K562 (cell line): ENCODE results near the gene EMID1. TPM values are rescaled to one million over a fixed set of nuclear protein-coding genes. Genes with fewer than 3 reads are reported as not detected.

ENCODE experiments used
- ADNP ChIP-seq: fragments of 200-800 bp; sonication (Bioruptor generic); IDR thresholded peaks from 2 replicates; pipeline ENCODE4 v1.6.1; 2016; ENCODE audit warnings: missing genetic modification characterization, missing compliant biosample characterization
- CREB1 ChIP-seq, 2 experiments: sonication (generic) in 1 of 2; formaldehyde crosslinking in 1 of 2; IDR thresholded peaks; 2 replicates each; pipeline versions ENCODE4 v1.6.1 to v1.8.0; 2012 to 2022; ENCODE audit warnings: inconsistent platforms in 1 of 2, mild to moderate bottlenecking in 1 of 2, missing genetic modification reagents in 1 of 2, moderate library complexity in 1 of 2
- EP300 ChIP-seq: IDR thresholded peaks from 2 replicates; pipeline ENCODE4 v1.6.1; 2012; ENCODE audit warnings: low read length, improper control_type of control experiment
- HDAC2 ChIP-seq: fragments of 450-650 bp; IDR thresholded peaks from 2 replicates; pipeline ENCODE4 v1.6.1; 2016; ENCODE audit warnings: mild to moderate bottlenecking
- KDM1A ChIP-seq, 2 experiments: fragments of 450-650 bp; IDR thresholded peaks; 2 replicates each; pipeline ENCODE4 v1.6.1; 2016; ENCODE audit warnings: mild to moderate bottlenecking in 2 of 2
- KLF13 ChIP-seq: fragments of 450-650 bp; IDR thresholded peaks from 2 replicates; pipeline ENCODE4 v1.6.1; 2016; ENCODE audit warnings: missing genetic modification characterization, low read depth, mild to moderate bottlenecking, missing compliant biosample characterization, moderate library complexity, borderline replicate concordance
- MAFK ChIP-seq: IDR thresholded peaks from 2 replicates; pipeline ENCODE4 v1.6.1; 2011; ENCODE audit warnings: low read length, improper control_type of control experiment
- MXI1 ChIP-seq: IDR thresholded peaks from 2 replicates; pipeline ENCODE4 v1.6.1; 2011; ENCODE audit warnings: low read depth, mild to moderate bottlenecking, improper control_type of control experiment, low read length
- NCOA4 ChIP-seq: fragments of 450-650 bp; IDR thresholded peaks from 2 replicates; pipeline ENCODE4 v1.6.1; 2018; ENCODE audit warnings: mild to moderate bottlenecking; ENCODE audit not compliant: partially characterized antibody
- NFRKB ChIP-seq: fragments of 450-650 bp; IDR thresholded peaks from 2 replicates; pipeline ENCODE4 v1.6.1; 2016; ENCODE audit warnings: low read depth
- NR0B1 ChIP-seq: fragments of 450-650 bp; IDR thresholded peaks from one replicate; pipeline ENCODE4 v1.6.1; 2018; ENCODE audit warnings: mild to moderate bottlenecking, moderate library complexity; ENCODE audit not compliant: partially characterized antibody
- NR1H2 ChIP-seq: sonication (generic); formaldehyde crosslinking; IDR thresholded peaks from 2 replicates; pipeline ENCODE4 v1.4.0; 2020; ENCODE audit warnings: mild to moderate bottlenecking, missing genetic modification reagents
- OTX1 ChIP-seq: fragments of 450-650 bp; formaldehyde crosslinking; IDR thresholded peaks from 2 replicates; pipeline ENCODE4 v1.4.0; 2022; ENCODE audit warnings: mild to moderate bottlenecking
- PHF20 ChIP-seq: fragments of 450-650 bp; IDR thresholded peaks from 2 replicates; pipeline ENCODE4 v1.6.1; 2018; ENCODE audit not compliant: partially characterized antibody
- PTBP1 ChIP-seq: fragments of 200-400 bp; formaldehyde crosslinking; IDR thresholded peaks from 2 replicates; pipeline ENCODE4 v1.6.1; 2017; ENCODE audit warnings: low read depth, low read length
- RBM25 ChIP-seq: fragments of 200-400 bp; formaldehyde crosslinking; IDR thresholded peaks from 2 replicates; pipeline ENCODE4 v1.6.1; 2018; ENCODE audit warnings: low read length, low read depth, moderate library complexity; ENCODE audit not compliant: severe bottlenecking
- RFX1 ChIP-seq: fragments of 450-650 bp; IDR thresholded peaks from 2 replicates; pipeline ENCODE4 v1.6.1; 2016; ENCODE audit warnings: mild to moderate bottlenecking, moderate library complexity
- SAFB ChIP-seq: fragments of 200-400 bp; formaldehyde crosslinking; IDR thresholded peaks from 2 replicates; pipeline ENCODE4 v1.6.1; 2017; ENCODE audit warnings: low read depth, low read length, borderline replicate concordance
- STAG1 ChIP-seq: sonication (generic); formaldehyde crosslinking; IDR thresholded peaks from 2 replicates; pipeline ENCODE4 v1.5.0; 2020; ENCODE audit warnings: missing genetic modification reagents, borderline replicate concordance
- TCF3 ChIP-seq: sonication (generic); formaldehyde crosslinking; IDR thresholded peaks from 2 replicates; pipeline ENCODE4 v1.4.0; 2020; ENCODE audit warnings: mild to moderate bottlenecking, missing genetic modification reagents
- ZBTB2 ChIP-seq: fragments of 450-650 bp; IDR thresholded peaks from 2 replicates; pipeline ENCODE4 v1.6.1; 2016; ENCODE audit warnings: antibody characterized with exemption
- ZNF174 ChIP-seq: fragments of 250-450 bp; sonication (Bioruptor Pico); IDR thresholded peaks from 2 replicates; pipeline ENCODE4 v1.4.0; 2020; ENCODE audit warnings: mild to moderate bottlenecking
- ZNF197 ChIP-seq: fragments of 200-800 bp; sonication (Bioruptor generic); IDR thresholded peaks from 2 replicates; pipeline ENCODE4 v1.6.1; 2016; ENCODE audit warnings: low read depth, missing genetic modification characterization, missing compliant biosample characterization
- ZNF57 ChIP-seq: fragments of 450-650 bp; formaldehyde crosslinking; IDR thresholded peaks from 2 replicates; pipeline ENCODE4 v1.4.0; 2020; ENCODE audit warnings: mild to moderate bottlenecking, moderate library complexity
- polyA plus RNA-seq, 8 experiments: library from polyadenylated mRNA; depleted of rRNA in 4 of 8; stranded (reverse) in 5 of 8; unstranded in 3 of 8; fragments of >200 nt; fragmentation: Nextera tagmentation in 2 of 8; fragmentation: Illumina TruSeq in 1 of 8; extraction: Ambion mirVana in 2 of 8; extraction: Trizol in 1 of 8; gene quantifications; 2 replicates each; pipeline versions ENCODE4 v1.2.1 to v1.2.3, GENCODE V29; 2011 to 2014; ENCODE audit warnings: inconsistent platforms in 1 of 8, missing spikeins in 1 of 8
- total RNA-seq, 7 experiments: library from RNA; depleted of rRNA in 6 of 7; stranded (reverse); fragments of >200 nt in 6 of 7; fragmentation: Illumina TruSeq in 2 of 7; extraction: Trizol in 2 of 7; gene quantifications; 2 replicates each; pipeline versions ENCODE4 v1.2.1 to v1.2.3, GENCODE V29; 2011 to 2021; ENCODE audit warnings: low replicate concordance in 1 of 7
- TF ChIP-seq, protein P1 (sequence below): fragments of 450-650 bp; IDR thresholded peaks from 2 replicates; pipeline ENCODE4 v1.6.1; 2014; ENCODE audit warnings: low read depth, mild to moderate bottlenecking, moderate library complexity, borderline replicate concordance
- TF ChIP-seq, protein P2 (sequence below): fragments of 450-650 bp; formaldehyde crosslinking; conservative IDR thresholded peaks from 2 replicates; pipeline ENCODE4 v1.4.0; 2022; ENCODE audit warnings: mild to moderate bottlenecking, missing genetic modification characterization
- TF ChIP-seq, protein P3 (sequence below): sonication (generic); formaldehyde crosslinking; IDR thresholded peaks from 2 replicates; pipeline ENCODE4 v1.9.0; 2022; ENCODE audit warnings: mild to moderate bottlenecking, missing genetic modification reagents

EMID1 gene
- total and polyA plus RNA-seq, 9 of the 15 experiments (the other 6 are each of a cell fraction or from before 2014, with no cell fraction given) = 0.15 to 7.2 (median 2.7) TPM

DNA sequence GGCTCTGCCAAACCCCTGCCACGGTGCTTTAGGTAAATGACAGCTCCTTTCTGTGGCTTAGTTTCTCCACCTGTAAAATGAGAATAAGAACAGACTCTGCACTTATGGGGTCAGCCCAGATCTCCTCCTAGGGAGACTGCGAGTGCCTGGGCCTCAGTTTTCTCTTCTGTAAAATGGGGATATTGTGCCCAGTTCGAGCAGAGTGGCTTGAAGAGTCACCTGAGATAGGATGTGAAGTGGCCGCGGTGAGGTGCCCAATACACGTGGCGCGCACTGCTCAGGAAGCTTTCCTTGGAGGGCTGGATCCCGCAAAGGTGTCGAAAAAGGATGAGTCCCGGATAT lies 473 bp upstream of the EMID1 start (continued):
- TF ChIP-seq ZNF197 = no peak
- 0 out of 2 replicates have a peak, but pooled peaks have one; percentile 74 for TF ChIP-seq PTBP1
- TF ChIP-seq TCF3 (CRISPR knock-in tag) = no peak
- TF ChIP-seq NR0B1 = no peak
- no peak for TF ChIP-seq NR1H2
- no peak for TF ChIP-seq ZBTB2
- TF ChIP-seq RFX1 = no peak
- TF ChIP-seq, protein P1, sequence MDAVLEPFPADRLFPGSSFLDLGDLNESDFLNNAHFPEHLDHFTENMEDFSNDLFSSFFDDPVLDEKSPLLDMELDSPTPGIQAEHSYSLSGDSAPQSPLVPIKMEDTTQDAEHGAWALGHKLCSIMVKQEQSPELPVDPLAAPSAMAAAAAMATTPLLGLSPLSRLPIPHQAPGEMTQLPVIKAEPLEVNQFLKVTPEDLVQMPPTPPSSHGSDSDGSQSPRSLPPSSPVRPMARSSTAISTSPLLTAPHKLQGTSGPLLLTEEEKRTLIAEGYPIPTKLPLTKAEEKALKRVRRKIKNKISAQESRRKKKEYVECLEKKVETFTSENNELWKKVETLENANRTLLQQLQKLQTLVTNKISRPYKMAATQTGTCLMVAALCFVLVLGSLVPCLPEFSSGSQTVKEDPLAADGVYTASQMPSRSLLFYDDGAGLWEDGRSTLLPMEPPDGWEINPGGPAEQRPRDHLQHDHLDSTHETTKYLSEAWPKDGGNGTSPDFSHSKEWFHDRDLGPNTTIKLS = no peak
- TF ChIP-seq KDM1A (IDR thresholded peaks at IDR 0.05) = peak; percentile 87 to 91
- TF ChIP-seq, protein P2, sequence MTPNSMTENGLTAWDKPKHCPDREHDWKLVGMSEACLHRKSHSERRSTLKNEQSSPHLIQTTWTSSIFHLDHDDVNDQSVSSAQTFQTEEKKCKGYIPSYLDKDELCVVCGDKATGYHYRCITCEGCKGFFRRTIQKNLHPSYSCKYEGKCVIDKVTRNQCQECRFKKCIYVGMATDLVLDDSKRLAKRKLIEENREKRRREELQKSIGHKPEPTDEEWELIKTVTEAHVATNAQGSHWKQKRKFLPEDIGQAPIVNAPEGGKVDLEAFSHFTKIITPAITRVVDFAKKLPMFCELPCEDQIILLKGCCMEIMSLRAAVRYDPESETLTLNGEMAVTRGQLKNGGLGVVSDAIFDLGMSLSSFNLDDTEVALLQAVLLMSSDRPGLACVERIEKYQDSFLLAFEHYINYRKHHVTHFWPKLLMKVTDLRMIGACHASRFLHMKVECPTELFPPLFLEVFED (CRISPR knock-in tag) = no peak
- TF ChIP-seq PHF20 = peak; percentile 36
- TF ChIP-seq NCOA4 = no peak
- TF ChIP-seq MXI1 = no peak
- TF ChIP-seq, protein P3, sequence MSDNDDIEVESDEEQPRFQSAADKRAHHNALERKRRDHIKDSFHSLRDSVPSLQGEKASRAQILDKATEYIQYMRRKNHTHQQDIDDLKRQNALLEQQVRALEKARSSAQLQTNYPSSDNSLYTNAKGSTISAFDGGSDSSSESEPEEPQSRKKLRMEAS = no peak
- no peak for TF ChIP-seq OTX1 (CRISPR knock-in tag)
- TF ChIP-seq STAG1 (CRISPR knock-in tag) = no peak
- peak; percentile 93; the same call in 1 of the 2 replicates for TF ChIP-seq HDAC2
- TF ChIP-seq KLF13 (tag) = no peak
- no peak for TF ChIP-seq EP300
- peak; percentile 97 for TF ChIP-seq RBM25
- no peak for TF ChIP-seq MAFK
- no peak for TF ChIP-seq ZNF57 (CRISPR knock-in tag)
- no peak for TF ChIP-seq SAFB
- no peak for TF ChIP-seq NFRKB
- TF ChIP-seq CREB1 (IDR thresholded peaks at IDR 0.05) = no peak
- no peak for TF ChIP-seq CREB1 (CRISPR knock-in tag; IDR thresholded peaks at IDR 0.05)
- no peak for TF ChIP-seq ZNF174 (CRISPR knock-in tag)
- peak; percentile 96 for TF ChIP-seq ADNP (tag)
